HG03066 (cell line): ENCODE measurements around the gene CACNB4.
"Not testable (repeated sequence)": the region's sequence is repeated elsewhere in the genome, so short reads cannot be mapped to it uniquely, and the experiment has no call there.

ENCODE experiments used
- ATAC-seq: cut with Tn5 transposase; IDR thresholded peaks from one replicate; pipeline ENCODE4 v1.9.1; 2021; ENCODE audit warnings: low read depth; ENCODE audit not compliant: unreplicated experiment

The CACNB4 gene

GRCh38 chr2:151796774-151797173 lies 302.1 kb downstream of the CACNB4 start:
- ATAC-seq = no peak

GRCh38 chr2:151795646-151796240 lies 303.1 kb downstream of the CACNB4 start:
- ATAC-seq = no peak

DNA sequence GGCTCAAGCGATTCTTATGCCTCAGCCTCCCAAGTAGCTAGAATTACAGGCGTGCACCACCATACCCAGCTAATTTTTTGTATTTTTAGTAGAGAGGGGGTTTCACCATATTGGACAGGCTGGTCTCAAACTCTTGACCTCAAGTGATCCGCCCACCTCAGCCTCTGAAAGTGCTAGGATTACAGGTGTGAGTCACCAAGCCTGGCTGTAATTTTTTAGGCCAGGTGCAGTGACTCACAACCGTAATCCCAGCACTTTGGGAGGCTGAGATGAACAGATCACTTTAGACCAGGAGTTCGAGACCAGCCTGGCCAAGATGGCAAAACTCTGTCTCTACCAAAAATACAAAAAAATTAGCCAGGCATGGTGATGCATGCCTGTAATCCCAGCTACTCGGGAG lies 304.4 kb downstream of the CACNB4 start:
- ATAC-seq = not testable (repeated sequence)

DNA sequence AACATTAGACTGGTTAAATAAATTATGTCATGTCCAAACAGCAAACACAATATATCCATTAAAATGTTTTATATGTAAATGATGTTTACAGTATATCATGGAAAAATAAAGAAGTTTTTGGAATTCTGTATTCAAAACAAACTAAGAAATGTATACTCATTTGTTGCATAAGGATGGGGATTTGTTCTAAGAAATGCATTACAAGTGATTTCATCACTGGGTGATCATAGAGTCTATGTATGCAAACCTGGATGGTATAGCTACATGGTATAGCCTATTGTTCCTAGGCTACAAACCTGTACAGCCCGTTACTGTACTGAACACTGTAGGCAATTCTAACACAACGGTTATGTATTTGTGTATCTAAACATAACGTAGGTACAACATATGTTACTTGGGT lies 305.7 kb downstream of the CACNB4 start:
- ATAC-seq = no peak

DNA sequence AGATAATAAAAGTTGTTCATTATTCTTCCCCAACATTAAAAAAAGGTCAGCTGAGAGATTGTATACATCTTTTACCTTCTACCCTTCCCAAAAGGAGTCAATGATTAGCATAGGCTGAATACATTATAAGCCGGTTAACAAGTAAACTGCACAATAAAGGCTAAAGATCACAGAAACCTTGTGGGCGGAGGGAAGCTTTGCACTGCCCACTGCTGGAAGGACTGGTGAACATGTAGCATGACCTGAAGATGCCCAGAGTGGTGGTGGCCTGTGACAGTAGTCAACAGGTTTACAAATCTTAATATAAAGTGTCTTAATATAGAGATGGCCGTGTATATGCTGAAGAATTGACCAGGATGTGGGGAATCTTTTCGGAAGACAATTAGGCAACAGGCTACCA lies 306.3 kb downstream of the CACNB4 start:
- ATAC-seq = no peak

- ATAC-seq = no peak
Observed at GRCh38 chr2:151791545-151791944, 307.3 kb downstream of the CACNB4 start.

DNA sequence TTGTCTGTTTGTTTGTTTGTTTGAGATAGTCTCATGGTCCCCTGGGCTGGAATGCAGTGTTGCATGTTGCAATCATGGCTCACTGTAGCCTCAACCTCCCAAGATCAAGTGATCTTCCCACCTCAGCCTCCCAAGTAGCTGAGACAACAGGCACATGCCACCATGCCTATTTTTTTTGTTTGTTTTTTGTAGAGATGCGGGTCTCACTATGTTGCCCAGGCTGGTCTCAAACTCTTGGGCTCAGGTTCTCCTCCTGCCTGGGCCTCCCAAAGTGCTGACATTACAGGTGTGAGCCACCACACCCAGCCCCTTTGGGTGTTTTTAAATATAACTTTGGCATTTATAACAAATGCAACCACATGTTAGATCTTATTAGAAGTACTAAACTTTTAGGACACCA lies 308.2 kb downstream of the CACNB4 start:
- ATAC-seq = no peak

DNA sequence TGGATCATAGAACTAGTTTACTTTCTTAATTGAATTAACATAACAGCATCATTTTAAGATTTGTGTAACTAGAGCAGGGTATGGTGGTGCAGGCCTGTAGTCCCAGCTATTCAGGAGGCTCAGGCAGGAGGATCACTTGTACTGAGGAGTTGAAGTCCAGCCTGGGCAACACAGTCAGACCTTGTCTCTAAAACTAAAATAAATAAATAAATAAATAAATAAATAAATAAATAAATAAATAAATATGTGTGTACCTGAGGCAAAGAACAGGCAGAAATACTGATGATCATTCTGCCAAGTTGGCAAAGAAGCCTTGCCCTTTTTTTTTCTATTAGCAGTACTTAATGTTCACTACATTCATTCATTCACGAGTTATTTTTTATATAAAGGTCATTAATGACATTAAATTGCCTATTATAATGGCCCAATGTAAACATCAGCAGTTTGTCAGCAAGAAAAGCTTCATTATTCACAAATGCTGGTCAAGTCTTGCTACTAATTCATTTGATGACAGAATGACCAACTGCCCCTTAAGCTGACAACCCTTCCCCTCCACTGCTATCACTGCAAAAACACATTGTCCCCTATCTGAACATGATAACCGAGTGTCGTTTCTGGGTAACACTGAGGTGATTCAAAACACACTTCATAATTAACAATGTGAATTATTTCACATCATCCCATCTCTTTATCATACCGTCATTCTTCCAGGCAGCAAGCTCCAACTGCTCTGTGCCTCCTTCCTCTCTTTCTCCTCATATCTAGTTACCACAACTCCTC lies 309.6 kb downstream of the CACNB4 start:
- no peak for ATAC-seq

- no peak for ATAC-seq
Observed at GRCh38 chr2:151786483-151786882, 312.4 kb downstream of the CACNB4 start.

GRCh38 chr2:151786077-151786476 lies 312.8 kb downstream of the CACNB4 start:
- ATAC-seq = no peak

DNA sequence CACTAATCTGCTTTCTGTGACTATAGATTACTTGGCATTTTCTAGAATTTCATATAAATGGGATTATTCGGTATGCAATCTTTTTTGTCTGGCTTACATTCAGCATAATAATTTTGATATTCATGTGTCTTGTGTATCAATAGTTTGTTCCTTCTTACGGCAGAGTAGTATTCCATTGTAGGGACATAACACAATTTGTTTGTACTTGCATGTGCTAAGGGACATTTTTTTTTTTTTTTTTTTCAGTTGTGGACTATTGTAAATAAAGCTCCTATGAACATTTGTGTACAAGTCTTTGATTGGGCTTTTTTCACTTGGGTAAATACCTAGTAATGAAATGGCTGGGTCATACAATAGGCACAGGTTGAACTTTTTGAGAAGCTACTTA lies 315.7 kb downstream of the CACNB4 start:
- no peak for ATAC-seq
